ENCODE results near the gene PDE4B. TPM values are rescaled to one million over a fixed set of nuclear protein-coding genes. Genes with fewer than 3 reads are reported as not detected.

Gene PDE4B
- polyA plus RNA-seq, 1 experiment: 20.6 TPM

GRCh38 chr1:65791801-65792668, 660 bp upstream of the PDE4B start:
- CTCF ChIA-PET: interaction anchor here (0.7 kb wide), 1 partner anchor 9 kb away, joined by 3 read pairs; no protein-coding TSS in a partner anchor
- POLR2A ChIA-PET: interaction anchor here (0.6 kb wide), 1 partner anchor 9 kb away, joined by 8 read pairs; no protein-coding TSS in a partner anchor
- Histone ChIP-seq H3K36me3 (ENCODE audit: control insufficient read depth, insufficient read depth, low read length) (no peaks in the 10 kb centered on the region), H3K4me3 (ENCODE audit: low read depth, low read length) (peak overlapping the region; percentile 55), H3K27me3 (ENCODE audit: control insufficient read depth, insufficient read depth, low read length) (no peaks in the 10 kb centered on the region; the same call in 1 of the 2 replicates)
- TF ChIP-seq CTCF (IDR thresholded peaks at IDR 0.05; ENCODE audit: insufficient read depth, low read depth, low read length): no peak
- no peak for DNase-seq (ENCODE audit: low read depth)

- no peak for DNase-seq (ENCODE audit: low read depth)
- no peaks in the 10 kb centered on the region; the same call in 1 of the 2 replicates for H3K27me3 ChIP-seq (ENCODE audit: control insufficient read depth, insufficient read depth, low read length)
- H3K4me3 ChIP-seq (ENCODE audit: low read depth, low read length): peak overlapping the region; percentile 55
- no peak for TF ChIP-seq CTCF (IDR thresholded peaks at IDR 0.05; ENCODE audit: insufficient read depth, low read depth, low read length)
- H3K36me3 ChIP-seq (ENCODE audit: control insufficient read depth, insufficient read depth, low read length): no peaks in the 10 kb centered on the region
- CTCF ChIA-PET: no interaction called here
- POLR2A ChIA-PET: no interaction called here
Measured at GRCh38 chr1:65793359-65793732, 651 bp downstream of the PDE4B start.

GRCh38 chr1:65795311-65795710, 2.6 kb downstream of the PDE4B start:
- Histone ChIP-seq H3K36me3 (ENCODE audit: control insufficient read depth, insufficient read depth, low read length) (no peaks in the 10 kb centered on the region), H3K4me3 (ENCODE audit: low read depth, low read length) (no peak overlapping the region), H3K27me3 (ENCODE audit: control insufficient read depth, insufficient read depth, low read length) (no peaks in the 10 kb centered on the region; the same call in 1 of the 2 replicates)
- ChIA-PET CTCF (no interaction called here), POLR2A (no interaction called here)
- no peak for TF ChIP-seq CTCF (IDR thresholded peaks at IDR 0.05; ENCODE audit: insufficient read depth, low read depth, low read length)
- DNase-seq (ENCODE audit: low read depth): no peak

GRCh38 chr1:65799601-65800000, 6.9 kb downstream of the PDE4B start:
- no peaks in the 10 kb centered on the region; the same call in 1 of the 2 replicates for H3K27me3 ChIP-seq (ENCODE audit: control insufficient read depth, insufficient read depth, low read length)
- ChIA-PET POLR2A (no interaction called here), CTCF (no interaction called here)
- no peaks in the 10 kb centered on the region for H3K36me3 ChIP-seq (ENCODE audit: control insufficient read depth, insufficient read depth, low read length)
- DNase-seq (ENCODE audit: low read depth): no peak
- H3K4me3 ChIP-seq (ENCODE audit: low read depth, low read length): no peak overlapping the region
- no peak for TF ChIP-seq CTCF (IDR thresholded peaks at IDR 0.05; ENCODE audit: insufficient read depth, low read depth, low read length)

GRCh38 chr1:65804584-65804983, 11.9 kb downstream of the PDE4B start:
- H3K27me3 ChIP-seq (ENCODE audit: control insufficient read depth, insufficient read depth, low read length): no peaks in the 10 kb centered on the region
- TF ChIP-seq CTCF (IDR thresholded peaks at IDR 0.05; ENCODE audit: insufficient read depth, low read depth, low read length): no peak
- ChIA-PET CTCF (no interaction called here), POLR2A (no interaction called here)
- H3K36me3 ChIP-seq (ENCODE audit: control insufficient read depth, insufficient read depth, low read length): no peaks in the 10 kb centered on the region
- DNase-seq (ENCODE audit: low read depth): no peak
- H3K4me3 ChIP-seq (ENCODE audit: low read depth, low read length): no peak overlapping the region
